HG03025 (cell line): ENCODE data around the gene GNL1.
"Not testable (repeated sequence)": the region's sequence is repeated elsewhere in the genome, so short reads cannot be mapped to it uniquely, and the experiment has no call there.

Experiments
- ATAC-seq: cut with Tn5 transposase; IDR thresholded peaks from one replicate; pipeline ENCODE4 v1.9.1; 2021; ENCODE audit warnings: mild to moderate bottlenecking, moderate library complexity; ENCODE audit not compliant: unreplicated experiment, low FRiP score

The GNL1 gene

GRCh38 chr6:30500421-30501355, 55.6 kb downstream of the GNL1 start:
- ATAC-seq: no peak

GRCh38 chr6:30498705-30499104, 57.6 kb downstream of the GNL1 start:
- not testable (repeated sequence) for ATAC-seq

- no peak for ATAC-seq
These were observed 58.6 kb downstream of the GNL1 start for GRCh38 chr6:30497714-30498113.

- ATAC-seq: not testable (repeated sequence)
These were observed 59.1 kb downstream of the GNL1 start for GRCh38 chr6:30497261-30497599.

- ATAC-seq: no peak
These were observed 60.3 kb downstream of the GNL1 start for GRCh38 chr6:30495993-30496392.

- not testable (repeated sequence) for ATAC-seq
These were observed 61.2 kb downstream of the GNL1 start for GRCh38 chr6:30495060-30495459.

- no peak for ATAC-seq
These were observed 61.9 kb downstream of the GNL1 start for GRCh38 chr6:30494291-30494861.

GRCh38 chr6:30493643-30494250, 62.5 kb downstream of the GNL1 start:
- ATAC-seq: no peak

GRCh38 chr6:30491991-30492952, 64.0 kb downstream of the GNL1 start:
- ATAC-seq: no peak
